GM12878 (cell line): Measurements from ENCODE around the gene MPPED1. TPM values are rescaled to one million over a fixed set of nuclear protein-coding genes. Genes with fewer than 3 reads are reported as not detected.

Source experiments
- ATAC-seq: fragments of 200-7000 bp; cut with Tn5 transposase; 3 replicates; pipeline ENCODE4 v1.9.1; 2020; ENCODE audit warnings: mild to moderate bottlenecking, moderate library complexity
- BruUV-seq: library from RNA; stranded (reverse); fragments of 400-500 nt; replicated peaks from 2 replicates; lab custom pipeline; 2021; lab: Mats Ljungman, UMichigan
- CTCF ChIA-PET: fragments of 300-600 bp; sonication (Branson Sonifier 250); formaldehyde crosslinking; extraction: SDS; loops from one replicate; lab custom pipeline; 2021; ENCODE audit warnings: inconsistent platforms; lab: Yijun Ruan, JAX
- POLR2A ChIA-PET: fragments of 350-600 bp; formaldehyde crosslinking; extraction: SDS; loops from one replicate; lab custom pipeline; 2021; ENCODE audit warnings: inconsistent platforms; lab: Charles Lee
- RAD21 ChIA-PET: fragments of 300-600 bp; sonication (Branson Sonifier 250); formaldehyde crosslinking; loops from one replicate; lab custom pipeline; 2023; ENCODE audit warnings: antibody characterized with exemption; ENCODE audit not compliant: unreplicated experiment; lab: Charles Lee
- SMC1A ChIA-PET: fragments of 300-600 bp; sonication (Branson Sonifier 250); formaldehyde crosslinking; loops from one replicate; lab custom pipeline; 2023; ENCODE audit not compliant: unreplicated experiment, uncharacterized antibody; lab: Charles Lee
- DNase-seq: peaks from one replicate; pipeline ENCODE4 v3.0.0-alpha.2; 2011; ENCODE audit warnings: low read depth, low spot score
- FAIRE-seq: peaks from 3 replicates; lab custom pipeline; 2011; peaks lifted over from hg19 to GRCh38; lab: Jason Lieb, UNC
- H2AFZ ChIP-seq: 2 replicates; pipeline ENCODE4 v1.6.0; 2011; ENCODE audit warnings: low read depth, low read length, control low read depth; ENCODE audit not compliant: control insufficient read depth
- H3K27ac ChIP-seq: 2 replicates; pipeline ENCODE4 v1.5.1; 2011; ENCODE audit warnings: control low read depth; ENCODE audit not compliant: control insufficient read depth, insufficient read depth
- H3K27me3 ChIP-seq, 2 experiments: replicated peaks in 1 of 2; 2 replicates each; pipeline versions ENCODE4 v1.6.0 to v1.6.1; 2011; ENCODE audit warnings: low read length in 1 of 2; ENCODE audit not compliant: control insufficient read depth in 2 of 2, insufficient read depth in 2 of 2
- H3K36me3 ChIP-seq, 2 experiments: 2 replicates each; pipeline ENCODE4 v1.5.1; 2011; ENCODE audit warnings: low read length in 1 of 2; ENCODE audit not compliant: control insufficient read depth in 2 of 2, insufficient read depth in 2 of 2
- H3K4me1 ChIP-seq: 2 replicates; pipeline ENCODE4 v1.6.1; 2011; ENCODE audit warnings: mild to moderate bottlenecking, low read length, moderate library complexity, mixed read lengths; ENCODE audit not compliant: control insufficient read depth, insufficient read depth
- H3K4me2 ChIP-seq: 2 replicates; pipeline ENCODE4 v1.6.0; 2011; ENCODE audit warnings: control low read depth; ENCODE audit not compliant: control insufficient read depth, insufficient read depth
- H3K4me3 ChIP-seq: fragments of 200-600 bp; sonication (generic); 2 replicates; pipeline ENCODE4 v1.5.1; 2016
- H3K79me2 ChIP-seq: 2 replicates; pipeline ENCODE4 v1.6.0; 2011; ENCODE audit warnings: low read length; ENCODE audit not compliant: control insufficient read depth, insufficient read depth
- H3K9ac ChIP-seq: 2 replicates; pipeline ENCODE4 v1.8.0; 2011; ENCODE audit warnings: low read length, control low read depth, mixed read lengths; ENCODE audit not compliant: control insufficient read depth, insufficient read depth
- H3K9me3 ChIP-seq: replicated peaks from 3 replicates; pipeline ENCODE4 v1.5.1; 2011; ENCODE audit warnings: mild to moderate bottlenecking, low read length; ENCODE audit not compliant: control insufficient read depth, insufficient read depth
- H4K20me1 ChIP-seq: 2 replicates; pipeline ENCODE4 v1.6.0; 2011; ENCODE audit not compliant: control insufficient read depth, insufficient read depth
- BMI1 ChIP-seq: fragments of 450-650 bp; IDR thresholded peaks from 2 replicates; pipeline ENCODE4 v1.6.1; 2016; ENCODE audit warnings: mild to moderate bottlenecking, moderate library complexity, borderline replicate concordance
- CBX3 ChIP-seq: fragments of 200-600 bp; sonication (generic); IDR thresholded peaks from 2 replicates; pipeline ENCODE4 v1.6.1; 2016; ENCODE audit warnings: low read depth, borderline replicate concordance
- CEBPB ChIP-seq, 2 experiments: fragments of 150-350 bp in 1 of 2; IDR thresholded peaks; 2 replicates each; pipeline ENCODE4 v1.6.1; 2012 to 2014; ENCODE audit warnings: low read depth in 2 of 2, low read length in 2 of 2, borderline replicate concordance in 1 of 2, inconsistent platforms in 1 of 2
- EZH2 ChIP-seq: IDR thresholded peaks from 2 replicates; pipeline ENCODE4 v1.6.1; 2012; ENCODE audit warnings: low read depth, mild to moderate bottlenecking, control low read depth, inconsistent platforms, low read length, borderline replicate concordance; ENCODE audit not compliant: control insufficient read depth
- FOS ChIP-seq: IDR thresholded peaks from 3 replicates; pipeline ENCODE4 v1.6.1; 2011; ENCODE audit warnings: borderline replicate concordance; ENCODE audit not compliant: insufficient read length; ENCODE audit errors: extremely low read depth
- NFIC ChIP-seq: IDR thresholded peaks from 2 replicates; pipeline ENCODE4 v1.6.1; 2012; ENCODE audit warnings: low read depth, mild to moderate bottlenecking, inconsistent platforms, low read length, moderate library complexity
- ZBED1 ChIP-seq: IDR thresholded peaks from 2 replicates; pipeline ENCODE4 v1.6.1; 2016; ENCODE audit warnings: borderline replicate concordance
- WGBS: methylation state at CpG from one replicate; pipeline ENCODE4 v1.1.6; 2016; ENCODE audit warnings: low lambda C conversion rate; ENCODE audit not compliant: insufficient replicate concordance, insufficient coverage; ENCODE audit errors: missing lambda C conversion rate; 5-methylcytosine and 5-hydroxymethylcytosine counted together
- in situ Hi-C: fragments of 300-500 bp; cut with MboI; formaldehyde crosslinking; loops from 9 replicates; pipeline ENCODE4 v1.14.3; 2018; ENCODE audit warnings: mixed read lengths
- intact Hi-C: fragments of 100-400 bp; cut with micrococcal nuclease; formaldehyde crosslinking; loops from one replicate; pipeline ENCODE4 v1.14.2; 2022; ENCODE audit not compliant: unreplicated experiment
- polyA plus RNA-seq, 11 experiments: library from polyadenylated mRNA; depleted of rRNA in 4 of 11; unstranded in 6 of 11; stranded (reverse) in 5 of 11; fragments of >200 nt; fragmentation: Nextera tagmentation in 4 of 11; fragmentation: Illumina TruSeq in 1 of 11; extraction: Ambion mirVana in 4 of 11; extraction: Trizol in 1 of 11; gene quantifications; 1 replicate in 1 of 11; 2 replicates in 10 of 11; pipeline versions ENCODE4 v1.2.1 to v1.2.3, GENCODE V29; 2011 to 2016; ENCODE audit warnings: inconsistent platforms in 2 of 11, missing spikeins in 2 of 11, low read depth in 1 of 11
- total RNA-seq, 4 experiments: library from RNA; depleted of rRNA in 3 of 4; stranded (reverse); fragments of >200 nt in 3 of 4; fragmentation: Illumina TruSeq in 1 of 4; extraction: Trizol in 1 of 4; gene quantifications; 2 replicates each; pipeline versions ENCODE4 v1.2.1 to v1.2.3, GENCODE V29; 2013 to 2021
- TF ChIP-seq, protein P1 (sequence below): IDR thresholded peaks from 2 replicates; pipeline ENCODE4 v1.6.1; 2011; ENCODE audit warnings: low read depth, mild to moderate bottlenecking, low read length, moderate library complexity, borderline replicate concordance; ENCODE audit errors: extremely low read depth
- TF ChIP-seq, protein P2 (sequence below): fragments of 450-650 bp; IDR thresholded peaks from 2 replicates; pipeline ENCODE4 v1.6.1; 2016; ENCODE audit warnings: mild to moderate bottlenecking

The MPPED1 gene
- total and polyA plus RNA-seq, 10 of the 15 experiments (the other 5 are each of a cell fraction or from before 2014, with no cell fraction given), result 0.11 TPM; not detected in 9

DNA sequence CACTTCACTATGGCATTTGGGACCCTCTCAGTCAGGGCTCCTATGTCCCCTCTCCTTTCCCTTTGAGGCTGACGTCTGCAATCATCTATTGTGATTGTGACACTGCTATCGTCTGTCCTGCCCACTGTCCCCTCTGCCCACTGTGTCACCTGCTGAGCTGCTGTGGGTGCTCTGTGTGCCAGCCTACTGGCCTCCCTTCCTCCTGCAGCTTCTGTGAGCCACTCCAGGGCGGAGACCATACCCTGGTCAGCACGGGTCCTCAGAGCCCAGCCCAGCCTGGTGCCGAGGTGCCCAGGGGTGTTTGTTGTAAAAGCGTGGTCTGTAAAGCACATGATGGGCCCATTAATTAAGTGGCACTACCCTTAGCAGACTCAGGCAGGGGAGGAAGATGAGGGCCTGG, 29.4 kb downstream of the MPPED1 start:
- no peaks in the 10 kb centered on the region for H3K4me1 ChIP-seq
- no peaks in the 10 kb centered on the region; the same call in 1 of the 2 replicates for H4K20me1 ChIP-seq
- no peak for DNase-seq
- ChIA-PET CTCF (no interaction called here), RAD21 (no interaction called here), POLR2A (no interaction called here), SMC1A (interaction anchor here (0.5 kb wide), 1 partner anchor 11 kb away, joined by 3 read pairs; no protein-coding TSS in a partner anchor)
- no peak overlapping the region for H2AFZ ChIP-seq
- no peak overlapping the region for H3K27ac ChIP-seq
- ATAC-seq, result no peak
- no peak for FAIRE-seq
- intact Hi-C loops, result no loop called here
- H3K4me3 ChIP-seq, result no peak overlapping the region
- 0% methylated on average over 6 of the region's 6 CpGs for WGBS
- in situ Hi-C loops, result no loop called here
- H3K79me2 ChIP-seq, result no peaks in the 10 kb centered on the region
- H3K36me3 ChIP-seq, result no peaks in the 10 kb centered on the region
- no peak overlapping the region for H3K4me2 ChIP-seq
- no peak for TF ChIP-seq CEBPB (IDR thresholded peaks at IDR 0.05; ENCODE audit: borderline replicate concordance in 1 of 2, low read depth in 2 of 2, low read length in 2 of 2)
- TF ChIP-seq FOS, result no peak
- no peak for TF ChIP-seq CBX3
- no peak for TF ChIP-seq NFIC
- TF ChIP-seq BMI1, result no peak
- TF ChIP-seq EZH2, result no peak
- TF ChIP-seq, protein P1, sequence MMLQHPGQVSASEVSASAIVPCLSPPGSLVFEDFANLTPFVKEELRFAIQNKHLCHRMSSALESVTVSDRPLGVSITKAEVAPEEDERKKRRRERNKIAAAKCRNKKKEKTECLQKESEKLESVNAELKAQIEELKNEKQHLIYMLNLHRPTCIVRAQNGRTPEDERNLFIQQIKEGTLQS, result no peak
- TF ChIP-seq, protein P2, sequence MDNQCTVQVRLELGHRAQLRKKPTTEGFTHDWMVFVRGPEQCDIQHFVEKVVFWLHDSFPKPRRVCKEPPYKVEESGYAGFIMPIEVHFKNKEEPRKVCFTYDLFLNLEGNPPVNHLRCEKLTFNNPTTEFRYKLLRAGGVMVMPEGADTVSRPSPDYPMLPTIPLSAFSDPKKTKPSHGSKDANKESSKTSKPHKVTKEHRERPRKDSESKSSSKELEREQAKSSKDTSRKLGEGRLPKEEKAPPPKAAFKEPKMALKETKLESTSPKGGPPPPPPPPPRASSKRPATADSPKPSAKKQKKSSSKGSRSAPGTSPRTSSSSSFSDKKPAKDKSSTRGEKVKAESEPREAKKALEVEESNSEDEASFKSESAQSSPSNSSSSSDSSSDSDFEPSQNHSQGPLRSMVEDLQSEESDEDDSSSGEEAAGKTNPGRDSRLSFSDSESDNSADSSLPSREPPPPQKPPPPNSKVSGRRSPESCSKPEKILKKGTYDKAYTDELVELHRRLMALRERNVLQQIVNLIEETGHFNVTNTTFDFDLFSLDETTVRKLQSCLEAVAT, result no peak
- TF ChIP-seq ZBED1, result no peak
- peaks cover 0 to 6% of the 10 kb centered on the region in 2 experiments; a peak in 2 of 4 replicates for H3K27me3 ChIP-seq
- no TSS peak for BruUV-seq
- H3K9me3 ChIP-seq, result no peaks in the 10 kb centered on the region
- no peak overlapping the region for H3K9ac ChIP-seq
